Measurements from ENCODE around the gene KIF3A. TPM values are rescaled to one million over a fixed set of nuclear protein-coding genes. Genes with fewer than 3 reads are reported as not detected.

Gene KIF3A
- total RNA-seq, 1 donor from 2014 or later = 25.4 TPM

DNA sequence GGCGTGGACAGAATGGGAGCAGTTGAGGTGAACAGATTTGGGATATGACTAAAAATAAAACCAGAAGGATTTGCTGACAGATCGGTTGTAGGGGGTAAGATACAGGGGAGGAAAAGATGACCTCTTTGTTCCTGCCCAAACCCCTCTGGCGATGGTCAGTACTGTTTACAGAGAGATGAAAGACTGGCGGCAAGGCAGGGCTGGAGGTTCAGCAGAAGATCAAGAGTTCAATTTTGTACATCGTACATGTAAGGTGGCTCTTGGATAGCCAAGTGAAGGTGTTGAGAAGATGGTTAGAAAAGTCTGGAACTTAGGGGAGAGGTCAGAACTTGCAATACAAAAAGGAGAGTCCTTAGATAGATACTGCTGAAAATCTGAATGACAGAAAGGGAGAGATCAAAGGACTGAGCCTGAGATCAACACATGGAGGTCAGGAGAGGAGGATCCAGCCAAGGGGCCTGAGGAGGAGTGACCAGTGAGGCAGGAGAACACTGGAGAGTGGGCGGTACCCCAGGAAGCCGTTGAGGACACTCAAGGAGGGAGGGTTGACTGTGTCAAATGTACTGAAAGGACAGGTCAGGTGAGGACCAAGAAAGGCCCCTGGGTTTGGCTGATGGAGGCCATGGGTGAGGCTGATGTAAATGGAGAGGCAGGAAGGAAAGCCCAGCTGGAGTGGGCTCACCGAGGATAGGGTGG is 56.4 kb downstream of the KIF3A start:
- Histone ChIP-seq H3K4me3 (ENCODE audit: insufficient read depth, low read depth, low read length) (no peak overlapping the region), H3K36me3 (ENCODE audit: insufficient read depth, low read length) (no peaks in the 10 kb centered on the region), H3K27me3 (ENCODE audit: insufficient read depth, low read length) (no peaks in the 10 kb centered on the region), H3K9ac (ENCODE audit: low read length) (no peak overlapping the region), H3K4me1 (ENCODE audit: insufficient read depth, low read length) (peaks cover 13% of the 10 kb centered on the region), H2AFZ (ENCODE audit: low read depth, low read length) (no peak overlapping the region), H3K9me3 (ENCODE audit: insufficient read depth, low read depth, low read length) (no peaks in the 10 kb centered on the region), H3K4me2 (ENCODE audit: low read length) (no peak overlapping the region), H4K20me1 (ENCODE audit: insufficient read depth, low read length) (no peaks in the 10 kb centered on the region), H3K79me2 (ENCODE audit: insufficient read depth, low read length) (no peaks in the 10 kb centered on the region), H3K27ac (ENCODE audit: low read depth, low read length) (no peak overlapping the region)
- no peak overlapping the region for H3K4me3 Mint-ChIP-seq (ENCODE audit: unreplicated experiment)
- peaks cover 24% of the 10 kb centered on the region for H3K4me1 Mint-ChIP-seq (ENCODE audit: low read depth, unreplicated experiment)
- no peaks in the 10 kb centered on the region for H3K27me3 Mint-ChIP-seq (ENCODE audit: low read depth, unreplicated experiment)
- H3K9me3 Mint-ChIP-seq (ENCODE audit: unreplicated experiment) = peaks cover 4% of the 10 kb centered on the region
- H3K27ac Mint-ChIP-seq (ENCODE audit: unreplicated experiment) = no peak overlapping the region
- DNase-seq (ENCODE audit: low read depth) (no peak), FAIRE-seq (no peak)
- TF ChIP-seq, protein P1, sequence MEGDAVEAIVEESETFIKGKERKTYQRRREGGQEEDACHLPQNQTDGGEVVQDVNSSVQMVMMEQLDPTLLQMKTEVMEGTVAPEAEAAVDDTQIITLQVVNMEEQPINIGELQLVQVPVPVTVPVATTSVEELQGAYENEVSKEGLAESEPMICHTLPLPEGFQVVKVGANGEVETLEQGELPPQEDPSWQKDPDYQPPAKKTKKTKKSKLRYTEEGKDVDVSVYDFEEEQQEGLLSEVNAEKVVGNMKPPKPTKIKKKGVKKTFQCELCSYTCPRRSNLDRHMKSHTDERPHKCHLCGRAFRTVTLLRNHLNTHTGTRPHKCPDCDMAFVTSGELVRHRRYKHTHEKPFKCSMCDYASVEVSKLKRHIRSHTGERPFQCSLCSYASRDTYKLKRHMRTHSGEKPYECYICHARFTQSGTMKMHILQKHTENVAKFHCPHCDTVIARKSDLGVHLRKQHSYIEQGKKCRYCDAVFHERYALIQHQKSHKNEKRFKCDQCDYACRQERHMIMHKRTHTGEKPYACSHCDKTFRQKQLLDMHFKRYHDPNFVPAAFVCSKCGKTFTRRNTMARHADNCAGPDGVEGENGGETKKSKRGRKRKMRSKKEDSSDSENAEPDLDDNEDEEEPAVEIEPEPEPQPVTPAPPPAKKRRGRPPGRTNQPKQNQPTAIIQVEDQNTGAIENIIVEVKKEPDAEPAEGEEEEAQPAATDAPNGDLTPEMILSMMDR (IDR thresholded peaks at IDR 0.05; ENCODE audit: insufficient read depth, low read depth, low read length) = no peak
- no peak for TF ChIP-seq EZH2 (IDR thresholded peaks at IDR 0.05; ENCODE audit: insufficient read depth, low read length)
- H3K36me3 Mint-ChIP-seq (ENCODE audit: low read depth, unreplicated experiment) = peaks cover 5% of the 10 kb centered on the region

DNA sequence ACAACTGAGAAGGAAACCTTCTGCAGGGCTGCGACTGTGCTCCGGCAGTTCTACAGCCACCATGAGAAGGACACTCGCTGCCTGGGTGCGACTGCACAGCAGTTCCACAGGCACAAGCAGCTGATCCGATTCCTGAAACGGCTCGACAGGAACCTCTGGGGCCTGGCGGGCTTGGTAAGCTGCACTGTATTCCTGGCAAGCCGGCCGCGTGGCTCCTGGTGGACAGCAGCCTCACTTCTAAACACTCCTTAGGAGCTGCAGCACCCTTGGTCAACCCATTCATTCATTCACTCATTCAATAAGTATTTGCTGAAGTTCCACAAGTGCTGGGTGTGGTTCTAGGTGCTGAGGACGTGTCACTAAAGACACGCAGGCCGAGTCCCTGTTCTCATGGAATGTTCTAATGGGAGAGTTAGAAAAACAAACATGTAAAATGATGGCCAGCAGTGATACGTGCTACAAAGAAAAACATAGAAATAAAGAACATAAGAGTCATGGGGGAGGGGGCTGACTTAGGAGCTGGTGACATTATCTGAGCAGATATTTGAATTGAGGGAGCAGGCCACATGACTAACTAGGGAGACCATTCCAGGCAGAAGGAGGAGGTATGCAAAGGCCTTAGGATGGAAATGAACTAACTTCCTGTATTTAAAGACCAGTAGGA is 57.5 kb downstream of the KIF3A start:
- DNase-seq (ENCODE audit: low read depth) (no peak), FAIRE-seq (no peak)

More for the DNA sequence above, 57.5 kb downstream of the KIF3A start:
- peaks cover 4% of the 10 kb centered on the region for H3K9me3 Mint-ChIP-seq (ENCODE audit: unreplicated experiment)
- H3K36me3 Mint-ChIP-seq (ENCODE audit: low read depth, unreplicated experiment) = peaks cover 5% of the 10 kb centered on the region
- Histone ChIP-seq H3K27ac (ENCODE audit: low read depth, low read length) (no peak overlapping the region), H3K4me1 (ENCODE audit: insufficient read depth, low read length) (peaks cover 21% of the 10 kb centered on the region), H3K9me3 (ENCODE audit: insufficient read depth, low read depth, low read length) (no peaks in the 10 kb centered on the region), H3K79me2 (ENCODE audit: insufficient read depth, low read length) (no peaks in the 10 kb centered on the region), H3K9ac (ENCODE audit: low read length) (no peak overlapping the region), H4K20me1 (ENCODE audit: insufficient read depth, low read length) (no peaks in the 10 kb centered on the region), H3K27me3 (ENCODE audit: insufficient read depth, low read length) (no peaks in the 10 kb centered on the region), H3K36me3 (ENCODE audit: insufficient read depth, low read length) (no peaks in the 10 kb centered on the region), H3K4me3 (ENCODE audit: insufficient read depth, low read depth, low read length) (no peak overlapping the region), H2AFZ (ENCODE audit: low read depth, low read length) (no peak overlapping the region), H3K4me2 (ENCODE audit: low read length) (no peak overlapping the region)
- no peak overlapping the region for H3K27ac Mint-ChIP-seq (ENCODE audit: unreplicated experiment)
- no peaks in the 10 kb centered on the region for H3K27me3 Mint-ChIP-seq (ENCODE audit: low read depth, unreplicated experiment)
- peaks cover 29% of the 10 kb centered on the region for H3K4me1 Mint-ChIP-seq (ENCODE audit: low read depth, unreplicated experiment)
- no peak for TF ChIP-seq EZH2 (IDR thresholded peaks at IDR 0.05; ENCODE audit: insufficient read depth, low read length)
- TF ChIP-seq, protein P1 (IDR thresholded peaks at IDR 0.05; ENCODE audit: insufficient read depth, low read depth, low read length) = no peak
- H3K4me3 Mint-ChIP-seq (ENCODE audit: unreplicated experiment) = no peak overlapping the region

All from astrocyte (in vitro differentiated cells and primary cell).